GM21619 (cell line): ENCODE results near the gene LSMEM2.

Source experiments
- ATAC-seq: cut with Tn5 transposase; IDR thresholded peaks from one replicate; pipeline ENCODE4 v1.9.1; 2021; ENCODE audit not compliant: unreplicated experiment

The LSMEM2 gene

DNA sequence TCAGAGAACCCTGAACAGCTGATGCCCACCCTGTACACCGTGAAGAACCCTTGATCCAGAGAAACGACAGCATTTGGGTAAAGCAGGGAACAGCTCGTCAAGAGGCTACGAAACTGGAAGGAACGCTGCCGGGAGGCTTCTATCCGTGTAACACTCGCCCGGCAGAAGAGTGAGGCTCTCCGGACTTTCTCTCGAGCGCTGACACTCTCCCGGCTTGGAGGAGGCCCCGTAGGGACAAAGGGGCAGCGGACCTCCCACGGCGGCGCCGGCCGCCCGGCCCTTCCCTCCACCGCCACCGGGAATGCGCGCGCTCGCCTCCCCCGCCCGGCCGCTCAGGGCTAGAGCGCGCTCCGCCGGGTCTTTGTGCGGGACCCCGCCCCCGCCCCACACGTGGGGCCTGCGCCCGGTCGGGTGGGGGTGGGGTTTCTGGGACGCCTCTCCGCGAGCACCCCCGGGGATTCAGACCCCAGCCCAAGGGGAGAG lies 42.0 kb downstream of the LSMEM2 start:
- ATAC-seq: peak; percentile 43

DNA sequence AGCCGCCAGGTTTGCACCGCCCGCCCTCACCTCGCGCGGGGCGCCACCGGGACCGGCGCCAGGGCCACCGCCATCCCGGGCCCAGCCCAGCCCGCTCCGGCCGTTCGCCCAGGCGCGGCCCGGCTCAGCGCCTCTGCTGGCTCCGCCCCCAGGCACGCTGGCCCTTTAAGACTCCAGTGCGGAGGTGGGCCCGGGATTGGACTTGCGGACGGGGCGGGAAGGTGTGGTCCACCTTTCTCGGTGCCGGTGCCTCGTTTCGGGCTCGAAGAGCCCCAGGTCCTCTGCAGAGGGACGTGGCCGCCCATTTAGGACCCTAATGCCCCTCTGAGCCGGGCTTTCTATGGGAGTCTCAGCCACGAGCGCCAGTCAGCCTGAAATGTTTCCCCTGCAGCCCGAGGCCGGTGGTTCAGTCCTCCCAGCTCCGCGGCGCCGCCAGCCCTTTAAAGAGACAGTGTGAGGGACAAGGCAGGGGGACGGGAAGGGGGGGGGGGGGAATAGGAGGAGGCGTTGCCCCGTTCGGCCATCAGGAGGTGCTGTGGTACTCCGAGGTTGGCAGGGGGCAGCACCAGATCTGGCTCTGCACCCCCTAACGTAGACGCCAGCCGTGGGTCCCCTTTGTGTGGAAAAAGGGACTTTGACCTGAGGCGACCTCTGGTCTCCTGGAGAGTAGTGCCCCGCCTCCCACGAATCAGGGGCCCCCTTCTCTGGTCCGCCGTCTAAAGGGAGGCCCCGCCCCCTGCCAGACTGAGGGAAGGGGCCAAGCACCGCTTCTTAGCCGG lies 42.6 kb downstream of the LSMEM2 start:
- ATAC-seq: peak; percentile 77

DNA sequence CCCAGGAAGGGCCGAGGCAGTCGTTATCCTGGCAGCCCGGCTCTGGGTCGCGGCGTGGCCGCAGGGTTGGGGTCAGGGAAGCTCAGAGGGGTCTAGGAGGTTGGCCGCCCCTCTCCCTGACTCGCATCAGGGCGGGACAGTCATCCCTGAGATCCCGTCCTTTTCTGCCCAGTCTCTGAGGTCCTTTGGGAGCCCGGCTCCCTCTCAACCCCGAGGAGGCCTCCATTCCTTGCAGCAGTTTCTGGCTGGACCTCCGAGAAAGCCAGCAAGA lies 43.2 kb downstream of the LSMEM2 start:
- no peak for ATAC-seq

DNA sequence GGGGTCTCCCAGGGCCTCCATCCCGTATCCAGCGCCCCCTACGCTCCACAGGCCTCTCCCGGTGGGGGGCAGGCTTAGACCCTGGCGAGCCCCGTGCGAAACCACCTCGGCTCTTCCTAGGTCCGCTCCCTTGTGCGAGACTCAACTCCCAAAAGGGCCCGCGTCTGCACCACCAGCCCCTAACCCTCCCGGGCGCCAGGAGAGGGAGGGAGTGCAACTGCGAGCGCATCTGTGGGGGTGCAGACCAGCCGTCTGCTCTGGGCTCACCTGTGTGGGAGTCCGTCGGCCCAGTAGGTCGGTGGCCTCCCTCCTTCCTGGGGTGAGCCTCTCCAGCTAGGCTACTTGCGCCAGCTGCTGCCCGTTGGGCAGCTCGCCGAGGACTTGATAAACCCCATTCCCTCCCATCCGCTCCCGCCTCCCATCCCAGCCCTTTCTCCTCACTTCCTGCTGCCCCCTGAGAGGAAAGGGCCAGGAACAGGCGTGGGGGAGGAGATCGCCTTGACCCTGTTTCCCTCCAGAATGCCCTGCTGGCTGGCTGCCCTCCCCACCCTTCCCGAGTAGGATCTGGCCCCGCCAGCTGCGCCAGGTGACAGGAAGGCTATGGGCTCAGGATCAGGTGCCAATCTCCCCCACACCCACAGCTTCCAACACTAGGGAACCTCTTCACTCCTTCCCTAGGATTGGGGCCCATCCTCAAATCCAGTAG lies 43.7 kb downstream of the LSMEM2 start, which contains the start of gene HYAL2:
TSS of gene HYAL2 (minus strand) at position 360 of the 706 bp plus-strand sequence. CDS start 2,256 bp downstream, outside the sequence.
- ATAC-seq: no peak

DNA sequence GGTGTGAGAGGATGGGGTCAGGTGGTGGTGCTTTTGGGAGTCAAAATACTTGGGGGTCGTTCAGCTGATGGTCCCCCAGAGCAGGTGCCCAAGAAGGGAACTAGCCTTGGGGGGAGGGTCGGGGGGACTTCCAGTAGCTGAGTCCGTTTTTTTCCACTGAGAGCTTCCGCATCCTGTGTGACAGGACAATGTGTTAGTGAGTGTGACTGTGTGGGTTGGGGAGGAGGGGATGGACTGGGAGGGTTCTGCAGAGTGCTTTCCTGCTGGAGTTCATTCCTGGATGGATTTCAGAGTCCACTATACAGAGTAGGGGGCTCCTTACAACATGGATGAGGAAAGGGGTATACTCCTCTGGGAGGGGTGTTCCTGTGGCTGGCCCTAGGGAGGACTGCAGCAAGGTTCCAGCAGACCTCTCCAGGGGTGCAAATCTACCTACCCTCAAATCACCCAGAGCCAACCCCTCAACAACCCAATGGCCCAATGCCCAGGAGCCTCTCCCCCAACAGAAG lies 44.3 kb downstream of the LSMEM2 start:
- no peak for ATAC-seq

DNA sequence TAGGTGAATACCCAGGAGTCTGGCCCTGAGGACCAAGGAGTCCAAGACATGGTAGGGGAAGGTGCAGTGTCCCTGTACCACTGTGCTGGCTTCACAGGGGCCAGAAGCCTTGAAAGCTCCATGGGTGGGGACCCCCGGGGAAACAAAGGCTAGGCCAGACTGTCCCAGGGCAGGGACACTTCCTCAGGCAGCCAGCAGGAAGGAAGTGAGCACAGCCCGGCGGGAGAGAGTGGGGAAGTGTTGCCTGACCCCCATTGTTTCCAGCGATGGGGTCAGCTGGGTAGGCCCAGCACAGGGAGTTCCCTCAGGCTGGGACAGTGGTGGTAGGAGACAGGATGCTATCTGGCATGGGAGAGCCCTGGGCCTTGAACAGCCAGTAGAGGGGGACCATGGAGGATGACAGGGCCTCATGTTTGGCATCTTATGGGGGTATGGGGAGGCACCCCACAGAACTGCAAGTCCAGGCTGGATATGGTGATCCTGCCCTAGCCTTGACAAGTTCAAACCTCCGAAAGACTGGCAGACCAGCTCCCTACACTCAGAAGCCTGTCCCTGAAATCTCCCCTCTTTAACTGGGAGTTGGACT lies 44.8 kb downstream of the LSMEM2 start:
- ATAC-seq: no peak

DNA sequence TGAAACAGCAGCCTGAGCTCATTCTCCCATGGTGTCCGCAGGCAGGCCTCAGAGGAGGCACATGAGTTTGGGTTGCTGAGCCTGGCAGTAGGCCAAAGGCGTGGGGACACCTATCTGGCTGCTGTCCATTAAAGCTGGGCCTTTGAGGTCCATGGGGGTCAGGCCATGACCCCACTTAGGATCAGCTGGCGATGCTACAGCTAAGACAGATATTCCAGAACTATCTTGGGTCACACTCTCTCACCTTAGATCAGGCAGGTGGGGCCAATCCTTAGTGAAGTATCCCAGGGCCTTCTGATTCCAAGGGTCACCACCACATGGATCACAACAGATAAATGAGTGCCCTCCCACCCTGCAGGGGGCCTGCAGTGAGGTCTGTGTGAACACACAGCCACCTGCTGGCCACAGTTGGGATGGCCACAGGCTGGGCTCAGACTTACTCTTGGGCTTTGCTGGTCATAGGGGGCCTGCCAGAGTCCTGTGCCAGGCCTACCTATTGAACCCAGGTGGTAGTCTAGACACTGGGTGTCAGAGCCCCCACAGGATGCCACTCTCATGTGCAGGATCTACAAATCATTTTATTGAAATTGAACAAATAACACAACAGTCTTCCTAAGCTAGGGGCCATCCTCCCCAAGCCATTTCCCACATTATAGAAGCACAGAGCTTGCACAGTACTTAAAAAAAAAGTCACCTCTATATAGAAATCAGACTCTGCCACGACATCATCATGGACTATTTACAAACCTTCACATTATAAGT lies 45.6 kb downstream of the LSMEM2 start:
- no peak for ATAC-seq

DNA sequence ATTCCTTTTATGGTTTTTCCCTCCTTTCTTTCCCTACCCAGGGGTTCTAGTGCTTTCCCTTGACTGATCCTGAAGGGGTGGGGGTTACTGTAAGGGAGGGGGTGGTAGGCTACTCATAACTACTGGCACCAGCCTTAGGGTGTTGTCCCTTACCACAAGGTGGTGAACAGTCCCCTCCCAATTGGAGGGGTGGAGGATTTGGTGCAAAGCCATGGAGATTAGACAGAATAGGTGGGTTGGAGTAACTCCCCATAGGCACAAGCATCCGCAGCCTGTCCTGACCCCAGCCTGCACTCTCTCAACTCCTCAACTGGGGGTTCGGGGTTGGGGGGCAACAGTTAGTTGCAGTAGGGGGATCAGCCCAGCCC lies 46.2 kb downstream of the LSMEM2 start:
- ATAC-seq: no peak

DNA sequence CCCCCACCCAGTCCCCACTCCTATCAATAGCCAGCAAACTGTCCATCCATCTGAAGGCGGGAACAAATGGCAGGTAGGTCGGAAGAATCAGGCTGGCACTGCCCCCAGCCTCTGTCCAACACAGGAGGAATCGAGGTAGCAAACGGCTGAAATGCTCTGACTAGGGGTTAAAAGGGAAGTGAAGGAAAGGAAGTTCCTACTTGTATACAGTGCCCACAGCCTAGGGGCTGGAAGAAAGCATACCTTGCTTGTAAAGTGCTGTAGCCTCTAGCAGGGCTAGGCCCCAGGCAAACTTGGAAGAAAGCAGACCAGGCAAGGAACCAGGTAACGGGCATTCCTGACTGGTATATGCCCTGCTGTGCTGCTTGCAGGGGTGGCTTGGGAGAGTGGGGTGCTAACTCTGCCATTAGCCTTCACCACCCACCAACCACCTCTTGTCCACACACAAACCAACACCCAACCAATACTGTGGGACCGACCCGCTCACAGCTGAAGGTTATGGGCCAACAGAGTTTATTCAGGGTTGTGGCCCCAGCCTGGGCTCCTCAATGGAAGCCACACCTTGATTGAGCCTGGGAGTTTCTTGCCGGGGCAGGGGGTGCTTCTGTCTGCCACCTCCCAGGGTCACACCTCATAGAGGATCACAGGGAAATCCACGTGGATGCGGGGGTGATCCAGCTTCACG lies 46.8 kb downstream of the LSMEM2 start:
- ATAC-seq: no peak

DNA sequence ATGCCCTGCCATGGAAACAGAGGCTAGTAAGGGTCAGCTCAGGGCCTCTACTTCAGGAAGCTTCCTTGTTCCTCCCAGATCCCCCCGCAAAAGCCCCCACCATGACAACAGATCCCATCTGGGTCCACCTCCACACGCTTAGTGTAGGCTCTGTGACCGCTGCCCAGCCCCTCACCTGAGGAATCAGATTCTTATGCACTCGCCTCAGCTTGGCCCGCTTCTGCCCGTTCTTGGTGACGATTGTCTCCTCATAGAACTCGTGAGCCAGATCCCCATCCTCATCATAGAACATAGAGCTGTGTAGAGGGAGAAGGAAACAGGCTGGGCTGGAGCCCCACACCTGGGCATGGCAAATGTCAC lies 47.3 kb downstream of the LSMEM2 start:
- no peak for ATAC-seq

DNA sequence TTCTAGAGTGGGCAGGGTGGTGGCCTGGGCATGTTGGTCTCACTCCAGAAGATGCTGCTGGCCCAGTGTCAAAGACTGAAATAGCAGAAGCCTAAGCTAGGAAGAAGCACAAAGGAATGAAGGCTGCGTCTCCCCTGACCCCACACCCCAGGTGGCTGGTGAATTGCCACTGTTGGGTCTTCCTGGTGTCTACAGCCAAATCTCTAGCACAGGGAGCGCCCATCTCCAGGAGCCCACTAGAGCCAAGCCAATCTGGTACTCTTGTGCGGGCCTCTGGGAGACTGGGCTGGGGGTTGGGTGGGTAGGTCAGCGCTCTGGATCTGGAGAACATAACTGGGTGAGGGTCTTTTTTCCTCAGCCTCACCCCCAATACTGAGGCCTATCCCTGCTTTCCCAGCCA lies 48.2 kb downstream of the LSMEM2 start:
- ATAC-seq: no peak

DNA sequence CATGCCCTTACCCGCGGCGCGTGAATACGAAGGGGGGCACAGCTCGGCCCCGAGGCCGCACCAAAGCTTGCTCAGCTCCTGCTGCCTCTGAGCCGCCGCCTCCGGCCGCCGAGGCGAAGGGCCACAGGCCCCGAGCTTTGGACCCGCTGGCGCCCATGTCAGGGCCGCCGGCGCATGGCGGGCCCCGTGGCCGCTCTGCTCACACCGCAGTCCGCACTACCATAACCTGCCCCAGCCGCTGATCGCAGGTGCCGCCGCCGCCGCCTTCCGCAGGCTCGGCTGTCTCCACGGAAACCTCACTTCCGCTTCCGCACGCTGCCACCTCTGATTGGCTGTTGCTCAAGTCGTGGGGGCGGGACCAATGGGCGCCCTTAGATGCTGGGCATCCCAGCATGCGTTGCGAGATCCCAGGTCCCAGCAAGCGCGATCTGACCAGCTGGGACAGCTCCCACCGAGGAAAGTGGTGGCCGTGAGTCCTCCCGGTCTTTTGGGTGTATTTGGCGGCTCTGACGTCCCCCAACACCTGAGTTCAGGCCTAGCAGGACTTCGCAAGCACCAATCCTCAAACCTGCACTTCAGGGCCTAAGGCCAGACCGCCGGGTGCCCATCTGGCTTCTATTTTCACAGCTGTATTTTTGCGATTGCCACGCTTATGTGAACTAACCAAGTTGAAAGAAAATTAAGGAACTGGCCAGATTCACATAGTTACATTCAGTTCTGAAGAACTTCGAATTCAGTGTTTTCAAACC lies 49.2 kb downstream of the LSMEM2 start, which contains the start of gene TUSC2:
TSS of gene TUSC2 (minus strand) at position 281 of the 749 bp plus-strand sequence. CDS start at position 157, 124 bp downstream.
- ATAC-seq: peak; percentile 77

DNA sequence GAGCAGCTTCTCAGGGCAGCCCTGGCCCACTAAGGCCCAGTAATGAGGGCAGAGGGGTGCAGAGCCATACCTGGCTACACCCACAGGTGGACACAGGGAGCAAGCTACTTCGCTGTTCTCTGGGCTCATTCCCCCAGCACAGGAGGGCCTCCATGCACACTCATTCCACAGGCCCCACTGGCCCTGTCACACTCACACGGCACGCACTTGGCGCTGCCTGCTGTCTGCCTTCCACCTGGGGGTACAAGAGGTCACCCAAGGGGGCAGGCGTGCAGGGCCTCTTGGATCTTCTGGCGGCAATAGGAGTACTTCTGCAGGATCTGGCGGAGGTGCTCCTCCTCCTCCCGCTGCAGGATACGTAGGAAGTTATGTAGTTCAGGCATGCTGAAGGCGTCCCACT lies 51.4 kb downstream of the LSMEM2 start:
- ATAC-seq: no peak

DNA sequence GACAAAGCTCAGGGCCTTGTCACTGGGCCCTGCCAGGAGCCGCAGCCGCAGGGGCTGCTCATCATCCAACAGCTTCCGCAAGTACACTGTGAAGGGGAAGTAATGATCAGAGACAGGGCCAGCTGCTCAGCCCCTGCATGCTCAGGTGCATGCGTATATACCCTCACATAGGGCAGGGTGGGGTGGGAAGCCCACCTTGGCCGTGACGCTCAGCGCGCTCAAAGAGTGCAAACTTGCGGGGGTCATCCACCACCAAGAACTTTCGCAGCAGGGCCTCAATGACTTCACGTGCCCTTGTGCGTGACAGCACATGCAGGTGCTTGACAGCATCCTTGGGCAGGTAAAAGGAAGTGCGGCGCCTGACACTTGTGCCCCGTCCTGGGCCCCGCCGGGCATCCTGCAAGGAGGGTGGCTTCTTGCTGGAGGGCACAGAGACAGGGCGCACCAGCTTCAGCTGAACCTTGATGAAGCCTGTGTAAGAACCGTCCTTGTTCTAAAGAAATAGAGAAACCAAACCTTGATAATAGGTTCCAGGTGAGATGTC lies 52.5 kb downstream of the LSMEM2 start:
- no peak for ATAC-seq

DNA sequence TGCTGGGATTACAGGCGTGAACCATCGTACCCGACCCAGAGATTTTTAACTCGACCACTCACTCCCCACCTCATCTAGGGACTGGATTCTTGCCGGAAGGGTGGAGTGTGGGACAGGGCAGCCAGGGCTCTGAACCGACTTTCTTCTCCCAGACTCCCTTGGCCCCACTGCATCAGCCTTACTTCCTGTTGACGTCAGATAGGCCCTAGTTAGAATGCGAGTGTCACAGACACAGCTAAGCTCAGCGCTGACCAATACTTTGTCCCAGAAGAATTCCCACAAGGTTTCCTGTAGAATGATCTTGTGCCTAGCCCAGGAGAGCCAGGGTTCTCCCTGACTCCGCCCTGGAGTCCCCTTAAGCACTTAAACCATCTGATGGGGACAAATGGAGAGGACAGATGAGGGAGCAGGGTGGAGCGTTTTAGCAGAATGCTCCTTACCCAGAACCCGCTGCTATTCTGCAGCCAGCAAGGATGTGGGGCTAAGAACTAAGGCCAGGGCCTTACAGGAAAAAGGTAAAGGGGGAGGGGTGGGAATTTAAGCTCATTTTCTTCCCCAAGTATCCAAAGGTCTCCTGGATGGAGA lies 54.9 kb downstream of the LSMEM2 start:
- ATAC-seq: no peak

DNA sequence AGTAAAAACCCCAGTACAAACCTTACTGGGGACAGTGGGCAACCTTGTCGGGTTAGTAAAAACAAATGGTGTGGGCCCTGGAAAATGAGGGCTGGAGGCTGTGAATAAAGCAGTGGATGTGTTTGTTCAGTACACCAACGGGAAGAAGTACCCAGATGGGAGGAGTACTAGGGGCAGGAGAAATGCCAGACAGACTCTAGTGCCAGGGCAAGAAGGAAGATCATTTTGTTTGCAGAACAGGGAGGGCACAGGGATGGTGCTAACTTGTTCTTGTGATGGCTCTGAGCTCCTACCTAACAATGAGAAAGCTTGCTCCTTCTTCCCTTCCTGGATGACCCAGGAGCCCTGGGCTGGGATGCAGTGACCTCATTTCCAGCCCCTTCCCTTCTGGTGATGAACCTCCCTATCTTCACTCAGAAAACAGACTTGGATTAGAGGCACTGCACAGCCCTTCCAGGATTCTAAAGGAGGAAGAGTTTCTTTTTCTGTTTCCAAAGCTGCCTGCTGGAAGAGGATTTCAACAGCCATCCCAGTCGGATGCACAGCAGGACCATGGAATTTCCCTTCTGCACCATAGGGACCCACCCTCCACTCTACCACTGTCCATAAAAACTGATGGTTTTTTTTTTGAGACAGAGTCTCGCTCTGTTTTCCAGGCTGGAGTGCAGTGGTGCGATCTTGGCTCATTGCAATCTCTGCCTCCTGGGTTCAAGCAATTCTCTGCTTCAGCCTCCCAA lies 55.6 kb downstream of the LSMEM2 start:
- ATAC-seq: no peak

DNA sequence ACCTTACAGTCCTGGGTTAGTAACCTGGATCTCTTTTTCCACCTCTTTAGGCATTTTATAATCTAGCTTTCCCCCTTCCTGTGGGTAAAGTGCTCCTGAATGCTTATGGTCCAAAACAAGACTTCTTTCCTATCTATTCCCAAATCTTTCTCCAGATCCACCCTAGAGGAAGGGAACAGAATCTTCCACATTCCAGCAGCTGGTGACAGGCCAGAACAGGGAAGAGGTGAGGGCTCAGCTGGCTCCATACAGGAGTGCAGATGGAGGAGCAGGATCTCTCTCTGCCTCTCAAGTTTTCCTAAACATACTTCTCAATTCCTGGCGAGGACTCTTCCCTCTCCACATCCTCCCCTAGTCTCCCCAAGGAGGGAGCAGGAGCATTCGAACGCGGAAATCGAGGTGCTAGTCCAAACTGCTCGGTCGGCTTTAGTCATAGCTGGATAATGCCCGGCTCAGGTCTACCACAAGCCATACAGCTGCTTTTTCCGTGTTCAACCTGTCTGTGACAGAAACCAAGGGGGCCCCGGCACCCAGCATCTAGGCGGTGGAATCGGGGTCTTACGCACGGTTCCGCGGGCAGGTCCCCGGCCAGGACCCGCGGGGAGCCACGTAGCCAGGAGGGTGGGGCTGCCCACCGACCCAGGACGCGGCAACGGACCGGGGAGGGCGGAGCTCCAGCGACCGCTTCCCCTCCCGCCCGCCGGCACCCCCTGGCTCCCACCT lies 57.7 kb downstream of the LSMEM2 start:
- peak; percentile 4 for ATAC-seq
